PC-9 (cell line): Measurements from ENCODE around the gene ASTN2. TPM values are rescaled to one million over a fixed set of nuclear protein-coding genes. Genes with fewer than 3 reads are reported as not detected.

Experiments
- BruUV-seq: library from RNA; stranded (reverse); fragments of 400-500 nt; replicated peaks from 2 replicates; lab custom pipeline; 2021; lab: Mats Ljungman, UMichigan
- CTCF ChIA-PET: fragments of 300-600 bp; sonication (Branson Sonifier 250); formaldehyde crosslinking; loops from one replicate; lab custom pipeline; 2022; ENCODE audit warnings: antibody characterized with exemption; lab: Charles Lee
- POLR2A ChIA-PET: fragments of 300-600 bp; sonication (Branson Sonifier 250); formaldehyde crosslinking; loops from one replicate; lab custom pipeline; 2022; ENCODE audit warnings: antibody characterized with exemption; ENCODE audit not compliant: unreplicated experiment; lab: Charles Lee
- DNase-seq, 2 experiments: peaks; one replicate each; pipeline versions ENCODE4 v3.0.0 to v3.0.0-alpha.2; 2015 to 2022; ENCODE audit warnings: mixed read lengths in 1 of 2
- H2AFZ ChIP-seq: fragments of 200-600 bp; sonication (generic); 2 replicates; pipeline ENCODE4 v1.8.1; 2017; ENCODE audit warnings: antibody characterized with exemption
- H3F3A ChIP-seq: fragments of 200-600 bp; sonication (generic); 2 replicates; pipeline ENCODE4 v1.8.1; 2017; ENCODE audit warnings: antibody characterized with exemption, mild to moderate bottlenecking, low read depth; ENCODE audit not compliant: insufficient read depth
- H3K27ac ChIP-seq: fragments of 200-600 bp; sonication (generic); 2 replicates; pipeline ENCODE4 v1.6.1; 2016; ENCODE audit warnings: mixed run types
- H3K27me3 ChIP-seq: fragments of 200-600 bp; sonication (generic); 2 replicates; pipeline ENCODE4 v1.6.1; 2016; ENCODE audit warnings: low read depth, mixed run types; ENCODE audit not compliant: insufficient read depth
- H3K36me3 ChIP-seq: fragments of 200-600 bp; sonication (generic); 2 replicates; pipeline ENCODE4 v1.6.1; 2016; ENCODE audit warnings: low read depth, mixed run types
- H3K4me1 ChIP-seq: fragments of 200-600 bp; sonication (generic); replicated peaks from 2 replicates; pipeline ENCODE4 v1.6.1; 2016; ENCODE audit warnings: mixed run types; ENCODE audit not compliant: insufficient read depth
- H3K4me2 ChIP-seq: fragments of 200-600 bp; sonication (generic); 2 replicates; pipeline ENCODE4 v1.6.1; 2017; ENCODE audit warnings: mixed run types
- H3K4me3 ChIP-seq: fragments of 200-600 bp; sonication (generic); 2 replicates; pipeline ENCODE4 v1.6.1; 2016; ENCODE audit warnings: mixed run types
- H3K79me2 ChIP-seq: fragments of 200-600 bp; sonication (generic); 2 replicates; pipeline ENCODE4 v1.6.1; 2017; ENCODE audit warnings: low read depth, mixed run types
- H3K9me2 ChIP-seq: fragments of 200-600 bp; sonication (generic); 2 replicates; pipeline ENCODE4 v1.8.1; 2017; ENCODE audit warnings: mild to moderate bottlenecking; ENCODE audit not compliant: insufficient read depth
- H3K9me3 ChIP-seq: fragments of 200-600 bp; sonication (generic); 2 replicates; pipeline ENCODE4 v1.8.1; 2016; ENCODE audit warnings: low read depth; ENCODE audit not compliant: insufficient read depth
- H4K20me1 ChIP-seq: fragments of 200-600 bp; sonication (generic); 2 replicates; pipeline ENCODE4 v1.8.1; 2017; ENCODE audit not compliant: insufficient read depth
- EZH2 ChIP-seq: fragments of 200-600 bp; sonication (generic); IDR thresholded peaks from 2 replicates; pipeline ENCODE4 v1.8.0; 2017; ENCODE audit warnings: antibody characterized with exemption, low read depth
- intact Hi-C: fragments of 100-400 bp; cut with micrococcal nuclease; formaldehyde crosslinking; loops from one replicate; pipeline ENCODE4 v1.10.0; 2022; ENCODE audit not compliant: unreplicated experiment
- total RNA-seq: library from RNA; stranded (reverse); gene quantifications from 2 replicates; pipeline ENCODE4 v1.2.3, GENCODE V29; 2021
- TF ChIP-seq, protein P1 (sequence below): fragments of 200-600 bp; sonication (generic); conservative IDR thresholded peaks from 2 replicates; pipeline ENCODE4 v1.6.1; 2017; ENCODE audit warnings: mixed run types, antibody characterized with exemption, mild to moderate bottlenecking, moderate library complexity

The ASTN2 gene
- total RNA-seq, 1 experiment from 2014 or later: 6.2 TPM

DNA sequence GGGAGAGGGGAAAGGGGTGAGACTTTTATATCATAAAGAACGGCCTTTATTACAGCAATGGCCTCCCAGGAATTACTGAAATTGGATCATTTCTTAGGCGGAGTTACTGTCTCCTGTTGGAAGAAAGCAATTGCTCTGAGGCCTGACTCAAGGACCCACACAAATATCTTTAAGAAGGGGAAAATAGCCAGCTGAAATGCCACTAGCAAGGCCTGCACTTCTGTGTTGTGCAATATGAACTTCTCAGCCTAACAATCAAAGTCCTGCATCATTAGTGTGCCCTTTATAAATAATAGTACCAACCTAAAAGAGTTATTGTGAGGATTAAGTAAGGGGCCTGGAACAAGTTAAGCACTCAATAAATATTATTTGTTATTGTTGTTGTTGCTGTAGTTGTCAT lies 757.9 kb downstream of the ASTN2 start:
- Histone ChIP-seq H3K27ac (no peak overlapping the region), H4K20me1 (no peaks in the 10 kb centered on the region), H3K4me2 (no peak overlapping the region), H3K27me3 (no peaks in the 10 kb centered on the region), H3F3A (no peaks in the 10 kb centered on the region), H3K79me2 (no peaks in the 10 kb centered on the region), H3K36me3 (no peaks in the 10 kb centered on the region), H2AFZ (no peak overlapping the region), H3K9me2 (no peaks in the 10 kb centered on the region), H3K9me3 (no peaks in the 10 kb centered on the region), H3K4me3 (no peak overlapping the region), H3K4me1 (no peaks in the 10 kb centered on the region)
- no TSS peak for BruUV-seq
- intact Hi-C loops: no loop called here
- no peak for TF ChIP-seq EZH2
- TF ChIP-seq, protein P1, sequence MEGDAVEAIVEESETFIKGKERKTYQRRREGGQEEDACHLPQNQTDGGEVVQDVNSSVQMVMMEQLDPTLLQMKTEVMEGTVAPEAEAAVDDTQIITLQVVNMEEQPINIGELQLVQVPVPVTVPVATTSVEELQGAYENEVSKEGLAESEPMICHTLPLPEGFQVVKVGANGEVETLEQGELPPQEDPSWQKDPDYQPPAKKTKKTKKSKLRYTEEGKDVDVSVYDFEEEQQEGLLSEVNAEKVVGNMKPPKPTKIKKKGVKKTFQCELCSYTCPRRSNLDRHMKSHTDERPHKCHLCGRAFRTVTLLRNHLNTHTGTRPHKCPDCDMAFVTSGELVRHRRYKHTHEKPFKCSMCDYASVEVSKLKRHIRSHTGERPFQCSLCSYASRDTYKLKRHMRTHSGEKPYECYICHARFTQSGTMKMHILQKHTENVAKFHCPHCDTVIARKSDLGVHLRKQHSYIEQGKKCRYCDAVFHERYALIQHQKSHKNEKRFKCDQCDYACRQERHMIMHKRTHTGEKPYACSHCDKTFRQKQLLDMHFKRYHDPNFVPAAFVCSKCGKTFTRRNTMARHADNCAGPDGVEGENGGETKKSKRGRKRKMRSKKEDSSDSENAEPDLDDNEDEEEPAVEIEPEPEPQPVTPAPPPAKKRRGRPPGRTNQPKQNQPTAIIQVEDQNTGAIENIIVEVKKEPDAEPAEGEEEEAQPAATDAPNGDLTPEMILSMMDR: no peak
- DNase-seq: no peak
- ChIA-PET CTCF (no interaction called here), POLR2A (no interaction called here)

DNA sequence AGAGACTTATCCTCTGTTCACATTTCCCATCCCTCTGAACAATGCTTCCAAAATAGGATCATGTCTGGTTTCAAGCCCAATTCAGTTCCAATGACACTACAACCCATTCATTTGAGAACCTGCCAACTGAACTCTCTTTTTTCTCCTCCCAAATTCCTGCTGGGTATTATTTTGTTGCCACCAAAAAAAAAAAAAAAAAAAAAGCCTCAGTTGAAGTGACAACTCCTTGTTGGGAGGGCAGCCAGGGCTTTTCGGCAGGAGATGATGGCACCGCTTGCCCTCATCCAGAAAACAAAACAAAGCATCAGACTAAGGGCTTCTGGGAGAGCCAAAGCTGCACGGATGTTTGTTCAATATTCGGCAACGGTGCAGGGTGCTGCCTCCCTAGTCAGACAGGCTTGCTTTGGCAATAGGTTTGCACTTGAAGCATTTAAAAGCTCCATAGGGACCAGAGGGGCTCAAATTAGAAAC lies 758.3 kb downstream of the ASTN2 start:
- H3K9me2 ChIP-seq: no peaks in the 10 kb centered on the region
- ChIA-PET POLR2A (no interaction called here), CTCF (no interaction called here)
- H3K4me1 ChIP-seq: no peaks in the 10 kb centered on the region
- H3K27ac ChIP-seq: no peak overlapping the region
- no peaks in the 10 kb centered on the region for H3K27me3 ChIP-seq
- no peaks in the 10 kb centered on the region for H3K9me3 ChIP-seq
- no peak overlapping the region for H3K4me2 ChIP-seq
- H4K20me1 ChIP-seq: no peaks in the 10 kb centered on the region
- DNase-seq: no peak
- TF ChIP-seq, protein P1: no peak
- TF ChIP-seq EZH2: no peak
- no TSS peak for BruUV-seq
- H3K79me2 ChIP-seq: no peaks in the 10 kb centered on the region
- no peaks in the 10 kb centered on the region for H3F3A ChIP-seq
- H3K4me3 ChIP-seq: no peak overlapping the region
- intact Hi-C loops: no loop called here
- no peaks in the 10 kb centered on the region for H3K36me3 ChIP-seq
- H2AFZ ChIP-seq: no peak overlapping the region

DNA sequence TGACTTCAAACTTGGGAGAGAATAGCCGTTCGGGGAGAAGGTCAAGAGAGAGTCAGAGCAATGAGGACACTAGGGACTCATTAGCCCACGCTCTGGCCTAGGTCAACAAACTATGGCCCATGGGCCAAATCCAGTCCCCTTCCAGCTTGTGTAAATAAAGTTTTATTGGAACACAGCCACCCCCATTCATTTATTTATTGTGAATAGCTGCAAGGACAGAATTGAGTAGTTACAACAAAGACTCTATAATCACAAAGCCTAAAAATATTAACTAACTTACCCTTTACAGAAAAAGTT lies 760.9 kb downstream of the ASTN2 start:
- Histone ChIP-seq H3K36me3 (no peaks in the 10 kb centered on the region), H3K9me2 (no peaks in the 10 kb centered on the region), H3K4me1 (no peaks in the 10 kb centered on the region), H3K9me3 (no peaks in the 10 kb centered on the region), H3K4me3 (no peak overlapping the region), H3K27ac (no peak overlapping the region), H3K27me3 (no peaks in the 10 kb centered on the region), H2AFZ (no peak overlapping the region), H4K20me1 (no peaks in the 10 kb centered on the region), H3K4me2 (no peak overlapping the region), H3K79me2 (no peaks in the 10 kb centered on the region), H3F3A (no peaks in the 10 kb centered on the region)
- no TSS peak for BruUV-seq
- DNase-seq: no peak
- ChIA-PET POLR2A (interaction anchor here (0.7 kb wide), 1 partner anchor 637 kb away, joined by 4 read pairs; no protein-coding TSS in a partner anchor), CTCF (no interaction called here)
- TF ChIP-seq EZH2: no peak
- TF ChIP-seq, protein P1: no peak
- intact Hi-C loops: no loop called here
